GM23338 (cell line): ENCODE results near the gene UVSSA.

Source experiments
- CREB1 ChIP-seq: fragments of 250-450 bp; sonication (Bioruptor Pico); IDR thresholded peaks from 2 replicates; pipeline ENCODE4 v1.5.0; 2020; ENCODE audit warnings: low read depth, mild to moderate bottlenecking, moderate library complexity
- CTCF ChIP-seq, 2 experiments: fragments of 200-600 bp in 1 of 2; sonication (generic) in 1 of 2; conservative IDR thresholded peaks; 2 replicates each; pipeline versions ENCODE4 v1.5.1 to v1.6.1; 2016 to 2017; ENCODE audit warnings: antibody characterized with exemption in 2 of 2, low read depth in 2 of 2, mild to moderate bottlenecking in 2 of 2, moderate library complexity in 1 of 2
- ETS1 ChIP-seq: IDR thresholded peaks from 2 replicates; pipeline ENCODE4 v1.6.1; 2016; ENCODE audit warnings: antibody characterized with exemption
- EZH2 ChIP-seq: fragments of 200-600 bp; sonication (generic); IDR thresholded peaks from one replicate; pipeline ENCODE4 v1.8.0; 2017; ENCODE audit warnings: antibody characterized with exemption, mild to moderate bottlenecking, low read depth; ENCODE audit not compliant: unreplicated experiment
- EZH2phosphoT487 ChIP-seq: fragments of 200-600 bp; sonication (generic); IDR thresholded peaks from one replicate; pipeline ENCODE4 v1.8.1; 2018; ENCODE audit warnings: antibody characterized with exemption; ENCODE audit not compliant: unreplicated experiment
- JUNB ChIP-seq: IDR thresholded peaks from one replicate; pipeline ENCODE4 v1.6.1; 2016; ENCODE audit warnings: antibody characterized with exemption; ENCODE audit not compliant: unreplicated experiment
- NANOG ChIP-seq: IDR thresholded peaks from 2 replicates; pipeline ENCODE4 v1.6.1; 2016; ENCODE audit warnings: antibody characterized with exemption, borderline replicate concordance
- POLR2AphosphoS5 ChIP-seq: IDR thresholded peaks from 2 replicates; pipeline ENCODE4 v1.6.1; 2016; ENCODE audit warnings: antibody characterized with exemption, low read depth
- REST ChIP-seq: IDR thresholded peaks from one replicate; pipeline ENCODE4 v1.6.1; 2018; ENCODE audit warnings: antibody characterized with exemption; ENCODE audit not compliant: unreplicated experiment
- STAT1 ChIP-seq: IDR thresholded peaks from one replicate; pipeline ENCODE4 v1.6.1; 2016; ENCODE audit warnings: antibody characterized with exemption; ENCODE audit not compliant: unreplicated experiment
- ZNF114 ChIP-seq: fragments of 250-450 bp; sonication (Bioruptor Pico); IDR thresholded peaks from 2 replicates; pipeline ENCODE4 v1.5.0; 2020; ENCODE audit warnings: mild to moderate bottlenecking, moderate library complexity
- ZNF331 ChIP-seq: fragments of 250-450 bp; sonication (Bioruptor Pico); IDR thresholded peaks from 2 replicates; pipeline ENCODE4 v1.5.0; 2020; ENCODE audit warnings: low read depth, mild to moderate bottlenecking, moderate library complexity

GRCh38 chr4:1329408-1330371, 17.3 kb upstream of the UVSSA start:
- no peak for TF ChIP-seq EZH2
- no peak for TF ChIP-seq POLR2AphosphoS5
- no peak for TF ChIP-seq CTCF (conservative IDR thresholded peaks at IDR 0.05; ENCODE audit: low read depth in 2 of 2)
- no peak for TF ChIP-seq EZH2phosphoT487
- TF ChIP-seq JUNB: no peak
- TF ChIP-seq REST: no peak
- no peak for TF ChIP-seq CREB1 (CRISPR knock-in tag)
- TF ChIP-seq ETS1: no peak
- no peak for TF ChIP-seq ZNF114
- TF ChIP-seq STAT1: no peak
- TF ChIP-seq ZNF331 (CRISPR knock-in tag): no peak
- TF ChIP-seq NANOG: no peak
